WTC11 (cell line): ENCODE data around the gene STK32B.

Experiments used
- ELF4 ChIP-seq: sonication (generic); formaldehyde crosslinking; IDR thresholded peaks from 2 replicates; pipeline ENCODE4 v1.8.1; 2022; ENCODE audit warnings: low read depth, mild to moderate bottlenecking, moderate library complexity, missing genetic modification reagents
- RELA ChIP-seq: sonication (generic); formaldehyde crosslinking; IDR thresholded peaks from 2 replicates; pipeline ENCODE4 v1.8.1; 2022; ENCODE audit warnings: missing genetic modification reagents, mild to moderate bottlenecking, borderline replicate concordance
- SMAD3 ChIP-seq: sonication (generic); formaldehyde crosslinking; IDR thresholded peaks from 2 replicates; pipeline ENCODE4 v1.8.0; 2022; ENCODE audit warnings: missing genetic modification reagents, mild to moderate bottlenecking, borderline replicate concordance
- TF ChIP-seq, protein P1 (sequence below): fragments of 200-600 bp; IDR thresholded peaks from 2 replicates; pipeline ENCODE4 v1.8.0; 2022; ENCODE audit warnings: antibody characterized with exemption
- TF ChIP-seq, protein P2 (sequence below): sonication (generic); formaldehyde crosslinking; IDR thresholded peaks from 2 replicates; pipeline ENCODE4 v1.8.1; 2023; ENCODE audit warnings: mild to moderate bottlenecking, missing genetic modification reagents

DNA sequence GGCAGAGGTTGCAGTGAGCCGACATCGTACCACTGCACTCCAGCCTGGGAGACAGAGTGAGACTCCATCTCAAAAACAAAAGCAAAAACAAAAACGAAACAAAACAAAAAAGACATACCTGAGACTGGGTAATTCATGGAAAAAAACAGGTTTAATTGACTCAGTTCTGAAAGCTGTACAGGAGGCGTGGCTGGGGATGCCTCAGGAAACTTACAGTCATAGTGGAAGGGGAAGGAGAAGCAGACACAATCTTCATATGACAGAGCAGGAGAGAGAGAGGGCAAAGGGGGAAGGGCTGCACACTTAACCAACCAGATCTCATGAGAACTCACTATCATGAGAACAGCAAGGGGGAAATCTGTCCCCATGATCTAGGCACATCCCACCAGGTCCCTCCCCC, 229.5 kb downstream of the STK32B start:
- TF ChIP-seq, protein P1, sequence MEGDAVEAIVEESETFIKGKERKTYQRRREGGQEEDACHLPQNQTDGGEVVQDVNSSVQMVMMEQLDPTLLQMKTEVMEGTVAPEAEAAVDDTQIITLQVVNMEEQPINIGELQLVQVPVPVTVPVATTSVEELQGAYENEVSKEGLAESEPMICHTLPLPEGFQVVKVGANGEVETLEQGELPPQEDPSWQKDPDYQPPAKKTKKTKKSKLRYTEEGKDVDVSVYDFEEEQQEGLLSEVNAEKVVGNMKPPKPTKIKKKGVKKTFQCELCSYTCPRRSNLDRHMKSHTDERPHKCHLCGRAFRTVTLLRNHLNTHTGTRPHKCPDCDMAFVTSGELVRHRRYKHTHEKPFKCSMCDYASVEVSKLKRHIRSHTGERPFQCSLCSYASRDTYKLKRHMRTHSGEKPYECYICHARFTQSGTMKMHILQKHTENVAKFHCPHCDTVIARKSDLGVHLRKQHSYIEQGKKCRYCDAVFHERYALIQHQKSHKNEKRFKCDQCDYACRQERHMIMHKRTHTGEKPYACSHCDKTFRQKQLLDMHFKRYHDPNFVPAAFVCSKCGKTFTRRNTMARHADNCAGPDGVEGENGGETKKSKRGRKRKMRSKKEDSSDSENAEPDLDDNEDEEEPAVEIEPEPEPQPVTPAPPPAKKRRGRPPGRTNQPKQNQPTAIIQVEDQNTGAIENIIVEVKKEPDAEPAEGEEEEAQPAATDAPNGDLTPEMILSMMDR: no peak
- TF ChIP-seq ELF4 (CRISPR knock-in tag): no peak
- TF ChIP-seq RELA: no peak
- TF ChIP-seq, protein P2, sequence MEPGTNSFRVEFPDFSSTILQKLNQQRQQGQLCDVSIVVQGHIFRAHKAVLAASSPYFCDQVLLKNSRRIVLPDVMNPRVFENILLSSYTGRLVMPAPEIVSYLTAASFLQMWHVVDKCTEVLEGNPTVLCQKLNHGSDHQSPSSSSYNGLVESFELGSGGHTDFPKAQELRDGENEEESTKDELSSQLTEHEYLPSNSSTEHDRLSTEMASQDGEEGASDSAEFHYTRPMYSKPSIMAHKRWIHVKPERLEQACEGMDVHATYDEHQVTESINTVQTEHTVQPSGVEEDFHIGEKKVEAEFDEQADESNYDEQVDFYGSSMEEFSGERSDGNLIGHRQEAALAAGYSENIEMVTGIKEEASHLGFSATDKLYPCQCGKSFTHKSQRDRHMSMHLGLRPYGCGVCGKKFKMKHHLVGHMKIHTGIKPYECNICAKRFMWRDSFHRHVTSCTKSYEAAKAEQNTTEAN (CRISPR knock-in tag): no peak
- no peak for TF ChIP-seq SMAD3
